ENCODE data around the gene ITPR1.

ITPR1 gene

DNA sequence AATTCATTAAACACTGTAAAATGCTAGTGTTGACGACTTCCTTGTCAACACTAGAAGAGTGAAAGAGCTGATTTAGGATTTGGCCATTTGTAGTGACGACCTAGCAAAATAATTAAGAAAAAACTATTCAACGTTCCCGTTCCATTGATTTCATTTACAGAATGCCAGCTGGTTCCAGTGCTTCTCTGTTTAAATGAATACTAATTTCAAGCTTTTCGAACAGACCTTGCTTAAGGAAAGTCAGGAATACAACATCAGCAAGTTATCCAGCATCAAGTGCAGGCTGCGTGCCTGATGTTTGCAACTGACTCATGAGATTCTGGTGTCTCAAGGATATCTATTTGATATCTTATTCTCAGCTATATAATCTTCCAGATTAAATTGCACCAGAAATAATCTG lies 387.7 kb downstream of the ITPR1 start:
- H3K27me3 Mint-ChIP-seq: no peaks in the 10 kb centered on the region
- no peaks in the 10 kb centered on the region for H3K36me3 Mint-ChIP-seq (ENCODE audit: low read depth)
- H3K27ac Mint-ChIP-seq: no peak overlapping the region
- peaks cover 24% of the 10 kb centered on the region for H3K4me1 Mint-ChIP-seq (ENCODE audit: low read depth)
- H3K4me3 Mint-ChIP-seq: no peak overlapping the region
- no peaks in the 10 kb centered on the region for H3K9me3 Mint-ChIP-seq

DNA sequence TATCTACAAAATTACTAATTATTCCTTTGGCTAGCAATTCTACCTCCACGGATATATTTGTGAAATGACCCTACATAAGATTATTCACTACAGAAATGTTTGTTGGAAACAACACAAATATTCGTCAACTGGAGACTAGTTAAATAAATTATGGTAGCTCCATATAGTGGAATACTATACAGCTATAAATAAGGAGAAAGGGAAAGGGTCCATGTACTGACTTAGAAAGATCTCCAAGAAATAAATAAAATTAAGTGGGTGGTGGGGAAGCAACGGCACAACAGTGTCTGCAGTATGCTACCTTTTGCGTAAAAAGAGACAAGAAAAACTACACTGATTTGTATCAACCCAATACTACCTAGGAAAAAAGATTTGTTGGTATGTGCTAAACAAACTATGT lies 389.4 kb downstream of the ITPR1 start:
- H3K4me3 Mint-ChIP-seq: no peak overlapping the region
- no peaks in the 10 kb centered on the region for H3K36me3 Mint-ChIP-seq (ENCODE audit: low read depth)
- H3K27me3 Mint-ChIP-seq: no peaks in the 10 kb centered on the region
- no peak overlapping the region for H3K27ac Mint-ChIP-seq
- peaks cover 24% of the 10 kb centered on the region for H3K4me1 Mint-ChIP-seq (ENCODE audit: low read depth)
- H3K9me3 Mint-ChIP-seq: no peaks in the 10 kb centered on the region

DNA sequence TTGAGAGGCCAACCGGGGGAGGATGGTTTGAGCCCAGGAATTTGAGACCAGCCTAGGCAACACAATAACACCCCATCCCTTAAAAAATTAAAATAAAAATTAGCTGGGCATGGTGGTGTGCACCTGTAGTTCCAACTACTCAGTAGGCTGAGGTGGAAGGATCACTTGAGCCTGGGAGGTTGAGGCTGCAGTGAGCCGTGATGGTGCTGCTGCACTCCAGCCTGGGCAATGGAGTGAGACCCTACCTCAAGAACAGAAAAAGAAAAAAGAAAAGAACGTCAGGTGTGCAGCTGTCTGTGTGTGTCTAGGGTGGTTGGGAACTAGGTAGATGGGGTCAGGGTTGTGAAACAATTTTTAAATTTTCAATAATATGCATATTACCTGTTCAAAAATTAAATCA lies 389.9 kb downstream of the ITPR1 start:
- Mint-ChIP-seq H3K4me3 (no peak overlapping the region), H3K4me1 (ENCODE audit: low read depth) (peaks cover 28% of the 10 kb centered on the region), H3K36me3 (ENCODE audit: low read depth) (no peaks in the 10 kb centered on the region), H3K9me3 (no peaks in the 10 kb centered on the region), H3K27me3 (no peaks in the 10 kb centered on the region), H3K27ac (no peak overlapping the region)

DNA sequence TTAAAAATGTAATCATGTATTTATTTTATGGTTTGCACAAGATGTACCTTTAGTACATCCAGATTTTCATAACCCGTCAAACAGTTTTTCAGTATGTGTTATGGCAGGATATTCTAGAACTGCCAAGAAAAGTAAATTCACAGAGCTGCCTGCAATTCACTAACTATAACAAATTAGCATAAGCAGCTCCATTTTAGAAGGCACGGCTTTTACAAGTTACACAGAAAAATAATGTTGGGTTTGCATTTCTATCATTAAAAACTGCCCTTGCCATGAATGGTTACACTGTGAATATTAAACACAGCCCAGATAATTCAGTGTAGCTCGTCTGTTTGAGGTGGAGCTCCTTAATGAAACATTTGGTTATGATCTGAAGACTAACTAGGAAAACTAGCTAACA lies 391.7 kb downstream of the ITPR1 start:
- Mint-ChIP-seq H3K27ac (no peak overlapping the region), H3K4me3 (no peak overlapping the region), H3K9me3 (no peaks in the 10 kb centered on the region), H3K4me1 (ENCODE audit: low read depth) (peaks cover 45% of the 10 kb centered on the region), H3K27me3 (no peaks in the 10 kb centered on the region), H3K36me3 (ENCODE audit: low read depth) (no peaks in the 10 kb centered on the region)

DNA sequence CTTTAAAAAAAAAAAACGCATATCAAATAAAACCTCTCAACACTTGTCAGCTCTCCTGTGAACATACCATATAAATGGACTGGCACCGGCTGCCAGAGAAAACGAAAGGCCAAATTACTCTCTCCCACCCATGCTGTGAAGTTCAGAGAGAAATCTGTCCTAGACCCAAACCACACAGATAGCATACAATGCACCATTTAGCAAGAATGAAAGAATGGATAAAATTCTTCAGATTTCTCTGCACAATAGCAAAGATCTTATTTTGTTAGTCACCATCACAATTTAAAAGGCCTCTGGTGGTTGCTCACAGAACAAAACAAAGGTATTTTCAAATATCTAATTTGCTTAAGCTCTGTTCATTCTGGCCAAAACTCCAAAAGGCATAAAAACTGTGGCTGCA lies 392.2 kb downstream of the ITPR1 start:
- no peaks in the 10 kb centered on the region for H3K9me3 Mint-ChIP-seq
- H3K4me1 Mint-ChIP-seq (ENCODE audit: low read depth): peaks cover 46% of the 10 kb centered on the region

DNA sequence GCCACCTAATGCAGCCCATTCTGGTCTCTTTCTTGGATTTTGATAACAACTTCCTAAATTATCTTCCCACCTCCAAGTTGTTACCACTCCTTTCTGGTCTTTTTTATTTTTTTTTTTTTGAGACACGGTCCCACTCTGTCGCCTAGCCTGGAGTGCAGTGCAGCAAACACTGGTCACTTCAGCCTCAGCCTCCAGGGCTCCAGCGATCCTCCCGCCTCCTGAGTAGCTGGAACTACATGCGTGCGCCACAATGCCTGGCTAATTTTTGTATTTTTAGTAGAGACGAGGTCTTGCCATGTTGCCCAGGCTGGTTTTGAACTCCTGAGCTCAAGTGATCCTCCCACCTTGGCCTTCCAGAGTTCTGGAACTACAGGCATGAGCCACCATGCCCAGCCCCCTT lies 393.3 kb downstream of the ITPR1 start:
- Mint-ChIP-seq H3K36me3 (ENCODE audit: low read depth) (no peaks in the 10 kb centered on the region), H3K27me3 (no peaks in the 10 kb centered on the region), H3K27ac (peak overlapping the region; percentile 4), H3K4me1 (ENCODE audit: low read depth) (peaks cover 42% of the 10 kb centered on the region), H3K4me3 (no peak overlapping the region), H3K9me3 (no peaks in the 10 kb centered on the region)

More for the DNA sequence above, 392.2 kb downstream of the ITPR1 start:
- Mint-ChIP-seq H3K36me3 (ENCODE audit: low read depth) (no peaks in the 10 kb centered on the region), H3K27me3 (no peaks in the 10 kb centered on the region), H3K27ac (peak overlapping the region; percentile 83), H3K4me3 (no peak overlapping the region)

DNA sequence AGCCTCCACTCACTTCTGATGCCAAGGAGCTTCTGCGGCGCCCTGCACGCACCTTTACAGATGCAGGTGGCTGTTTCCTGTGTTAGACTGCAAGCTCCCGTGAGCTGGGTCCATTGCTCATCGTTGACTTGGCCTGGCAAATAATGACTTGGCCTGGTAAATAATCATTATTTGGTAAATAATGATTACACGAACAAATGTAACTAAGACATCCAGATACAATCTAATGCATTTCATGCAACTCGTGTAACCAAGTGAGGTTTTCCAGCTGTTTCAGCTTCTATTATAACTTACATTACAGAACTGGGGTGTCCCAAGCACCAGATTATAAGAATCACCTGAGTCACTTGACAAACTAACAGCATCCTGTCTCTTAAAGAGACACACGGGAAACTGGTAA lies 394.0 kb downstream of the ITPR1 start:
- H3K4me1 Mint-ChIP-seq (ENCODE audit: low read depth): peaks cover 42% of the 10 kb centered on the region

DNA sequence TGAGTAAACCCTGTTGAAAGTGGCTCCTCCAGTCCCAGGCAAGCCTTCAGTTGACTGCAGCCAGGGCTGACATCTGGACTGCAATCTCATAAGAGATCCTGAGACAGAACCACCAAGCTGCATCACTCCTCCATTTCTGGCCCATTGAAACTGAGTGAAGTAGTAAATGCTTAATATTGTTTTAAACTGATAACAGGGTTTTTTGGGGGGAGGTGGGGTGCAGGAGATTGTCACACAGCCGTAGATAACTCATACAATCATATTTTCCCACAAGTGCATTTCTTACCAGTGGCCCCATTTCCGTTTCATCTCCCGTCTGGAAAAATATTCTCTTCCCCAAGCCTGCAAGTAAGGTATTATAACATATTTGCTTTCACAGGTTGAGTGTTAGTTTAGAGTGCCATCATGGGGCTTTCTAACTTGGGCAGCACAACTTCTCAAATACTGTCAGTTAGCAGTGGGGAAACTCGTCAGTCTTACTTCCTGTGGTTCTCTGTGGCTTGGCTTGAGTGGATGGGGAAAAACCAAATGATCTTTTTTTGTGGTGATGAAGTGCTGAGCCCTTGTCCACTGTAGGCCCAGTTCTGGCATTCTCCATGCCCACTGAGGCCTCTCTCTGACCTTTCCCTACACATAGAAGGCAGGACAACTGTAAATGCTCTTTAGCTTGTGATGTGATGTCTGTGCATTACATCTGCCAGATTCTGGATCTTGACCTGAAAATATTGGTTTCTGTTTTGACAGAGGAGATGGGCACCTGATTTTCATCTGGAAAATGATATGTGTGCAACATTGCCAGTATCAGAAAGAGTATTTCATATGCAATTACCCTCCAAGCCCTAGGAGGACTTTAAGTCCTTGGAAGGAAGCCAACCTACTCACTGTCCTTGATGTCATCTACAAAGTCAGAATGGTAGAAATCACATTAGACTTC lies 396.0 kb downstream of the ITPR1 start:
- H3K36me3 Mint-ChIP-seq (ENCODE audit: low read depth): no peaks in the 10 kb centered on the region
- H3K27me3 Mint-ChIP-seq: peaks cover 6% of the 10 kb centered on the region
- peak overlapping the region; percentile 27 for H3K4me3 Mint-ChIP-seq
- H3K9me3 Mint-ChIP-seq: no peaks in the 10 kb centered on the region
- H3K27ac Mint-ChIP-seq: peak overlapping the region; percentile 95
- H3K4me1 Mint-ChIP-seq (ENCODE audit: low read depth): peaks cover 37% of the 10 kb centered on the region

More for the DNA sequence above, 394.0 kb downstream of the ITPR1 start:
- Mint-ChIP-seq H3K36me3 (ENCODE audit: low read depth) (no peaks in the 10 kb centered on the region), H3K27ac (no peak overlapping the region), H3K4me3 (no peak overlapping the region), H3K9me3 (no peaks in the 10 kb centered on the region), H3K27me3 (no peaks in the 10 kb centered on the region)

DNA sequence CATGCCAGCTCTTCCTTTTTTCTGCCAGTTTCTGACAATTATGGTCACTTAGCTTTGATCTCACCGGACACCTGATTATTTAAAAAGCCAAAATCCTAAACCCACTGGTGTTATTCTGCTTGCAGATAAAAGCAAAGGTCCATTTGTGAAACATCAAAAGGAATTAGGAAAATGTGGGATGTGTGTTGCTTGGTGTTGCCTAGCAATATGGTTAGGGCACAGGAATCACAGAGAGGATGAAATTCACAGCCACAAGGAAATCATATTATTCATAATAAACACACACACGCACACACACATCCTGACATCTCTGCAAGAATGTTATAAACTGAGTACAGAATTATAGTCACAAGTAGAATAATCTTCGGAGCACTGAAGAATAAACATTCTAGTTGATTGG lies 396.7 kb downstream of the ITPR1 start:
- peaks cover 33% of the 10 kb centered on the region for H3K4me1 Mint-ChIP-seq (ENCODE audit: low read depth)
- H3K9me3 Mint-ChIP-seq: no peaks in the 10 kb centered on the region
- H3K27ac Mint-ChIP-seq: peak overlapping the region; percentile 95
- peak overlapping the region; percentile 27 for H3K4me3 Mint-ChIP-seq
- H3K36me3 Mint-ChIP-seq (ENCODE audit: low read depth): no peaks in the 10 kb centered on the region
- H3K27me3 Mint-ChIP-seq: peaks cover 6% of the 10 kb centered on the region

DNA sequence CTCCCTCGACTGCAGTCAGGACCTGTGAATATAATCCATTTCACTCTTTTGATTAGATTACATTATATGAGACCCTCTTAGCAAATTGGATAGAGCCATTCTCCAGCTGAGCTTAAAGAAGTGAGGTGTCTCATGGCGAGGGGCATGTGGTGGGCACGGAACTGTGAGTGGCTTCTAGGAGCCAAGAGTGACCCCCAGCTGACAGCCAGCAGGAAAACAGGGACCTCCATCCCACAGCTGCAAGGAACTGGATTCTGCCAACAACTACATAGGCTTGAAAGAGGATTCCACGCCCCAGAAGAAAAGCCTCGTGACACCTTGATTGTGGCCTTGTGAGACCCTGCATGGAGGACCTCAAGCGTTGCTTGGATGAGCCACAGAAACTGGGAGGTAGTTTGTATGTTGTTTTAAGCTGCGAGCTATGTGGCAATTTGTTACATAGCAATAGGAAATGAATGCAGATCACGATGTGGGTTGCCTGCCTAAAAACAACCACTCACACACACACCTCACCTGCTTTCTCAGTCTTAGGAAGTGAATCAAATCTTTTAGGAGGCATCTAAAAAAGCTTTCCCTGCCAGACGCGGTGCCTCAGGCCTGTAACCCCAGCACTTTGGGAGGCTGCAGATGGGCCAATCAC lies 401.9 kb downstream of the ITPR1 start:
- no peaks in the 10 kb centered on the region for H3K9me3 Mint-ChIP-seq
- H3K27me3 Mint-ChIP-seq: peaks cover 6% of the 10 kb centered on the region
- H3K36me3 Mint-ChIP-seq (ENCODE audit: low read depth): no peaks in the 10 kb centered on the region
- no peak overlapping the region for H3K27ac Mint-ChIP-seq
- peaks cover 32% of the 10 kb centered on the region for H3K4me1 Mint-ChIP-seq (ENCODE audit: low read depth)
- no peak overlapping the region for H3K4me3 Mint-ChIP-seq

DNA sequence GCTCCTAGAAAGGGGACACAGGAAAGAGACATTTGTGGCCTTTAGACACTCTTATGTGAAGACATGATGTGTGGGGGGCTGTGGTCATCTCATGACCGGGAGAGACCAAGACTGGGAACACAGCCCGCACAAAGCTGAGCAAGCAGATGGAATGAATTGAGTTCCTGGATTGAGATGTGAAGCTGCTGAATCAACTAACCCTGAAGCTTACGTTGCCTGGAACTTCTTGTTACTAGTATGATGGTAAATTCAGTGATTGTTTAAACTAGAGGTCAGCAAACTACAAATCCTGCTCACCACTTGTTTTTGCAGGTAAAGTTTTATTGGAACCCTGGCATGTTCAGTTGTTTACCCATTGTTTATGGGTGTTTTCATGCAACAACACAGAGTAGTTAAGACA lies 402.7 kb downstream of the ITPR1 start:
- Mint-ChIP-seq H3K27me3 (peaks cover 6% of the 10 kb centered on the region), H3K4me3 (no peak overlapping the region), H3K4me1 (ENCODE audit: low read depth) (peaks cover 37% of the 10 kb centered on the region), H3K27ac (no peak overlapping the region), H3K36me3 (ENCODE audit: low read depth) (no peaks in the 10 kb centered on the region), H3K9me3 (no peaks in the 10 kb centered on the region)
